Spleen (tissue), 7 donors: ENCODE measurements around the gene CPSF4L.

Experiments used
- CTCF ChIP-seq, 11 experiments: fragments of 200-600 bp in 7 of 11; fragments of 450-650 bp in 4 of 11; sonication (generic) in 4 of 11; IDR thresholded peaks in 8 of 11; conservative IDR thresholded peaks in 3 of 11; 1 replicate in 7 of 11; 2 replicates in 4 of 11; pipeline versions ENCODE4 v1.4.0 to v1.8.0; 2016 to 2021; ENCODE audit warnings: antibody characterized with exemption in 11 of 11, inconsistent platforms in 4 of 11, mild to moderate bottlenecking in 1 of 11
- POLR2A ChIP-seq, 3 donors: fragments of 450-650 bp; IDR thresholded peaks; one replicate each; pipeline ENCODE4 v1.5.1; 2017; ENCODE audit warnings: antibody characterized with exemption in 3 of 3, mild to moderate bottlenecking in 1 of 3
- POLR2AphosphoS5 ChIP-seq, 3 donors: sonication (generic); formaldehyde crosslinking; IDR thresholded peaks; one replicate each; pipeline ENCODE4 v1.5.1; 2017; ENCODE audit warnings: antibody characterized with exemption in 3 of 3
- donor health status: DM: no; HTN: no; CAD: no; lungs with moderate emphysema.
- donor health status: DM: no; HTN: no; CAD: no.
- donor health status: DM: no; HTN: no; CAD: no.

GRCh38 chr17:73268582-73269328 is 7.1 kb upstream of the CPSF4L start:
- TF ChIP-seq CTCF (IDR thresholded peaks at IDR 0.05 in 8 of 11, conservative IDR thresholded peaks at IDR 0.05 in 3 of 11) (no peak), POLR2A (IDR thresholded peaks at IDR 0.05) (no peak), POLR2AphosphoS5 (IDR thresholded peaks at IDR 0.05) (no peak)
